GM12878 (cell line): ENCODE measurements around the gene NFASC.

Experiments
- BMI1 ChIP-seq: fragments of 450-650 bp; IDR thresholded peaks from 2 replicates; pipeline ENCODE4 v1.6.1; 2016; ENCODE audit warnings: mild to moderate bottlenecking, moderate library complexity, borderline replicate concordance
- CREB1 ChIP-seq: IDR thresholded peaks from 2 replicates; pipeline ENCODE4 v1.6.1; 2012; ENCODE audit warnings: low read depth, mild to moderate bottlenecking, inconsistent platforms
- EZH2 ChIP-seq: IDR thresholded peaks from 2 replicates; pipeline ENCODE4 v1.6.1; 2012; ENCODE audit warnings: low read depth, mild to moderate bottlenecking, control low read depth, inconsistent platforms, low read length, borderline replicate concordance; ENCODE audit not compliant: control insufficient read depth
- FOXM1 ChIP-seq: IDR thresholded peaks from 2 replicates; pipeline ENCODE4 v1.6.1; 2012; ENCODE audit warnings: low read depth, mild to moderate bottlenecking, inconsistent platforms, low read length, moderate library complexity
- HCFC1 ChIP-seq: fragments of 150-350 bp; IDR thresholded peaks from 2 replicates; pipeline ENCODE4 v1.6.1; 2014; ENCODE audit warnings: low read length
- NFYB ChIP-seq: IDR thresholded peaks from 2 replicates; pipeline ENCODE4 v1.6.1; 2011; ENCODE audit warnings: low read depth, mild to moderate bottlenecking, low read length, improper control_type of control experiment, moderate library complexity; ENCODE audit not compliant: insufficient read depth
- POLR2A ChIP-seq: IDR thresholded peaks from 2 replicates; pipeline ENCODE4 v1.6.1; 2011; ENCODE audit warnings: low read depth, mild to moderate bottlenecking, low read length
- SMAD5 ChIP-seq: IDR thresholded peaks from 2 replicates; pipeline ENCODE4 v1.6.1; 2016; ENCODE audit warnings: antibody characterized with exemption, low read depth
- TAF1 ChIP-seq: IDR thresholded peaks from 2 replicates; pipeline ENCODE4 v1.6.1; 2011; ENCODE audit warnings: mild to moderate bottlenecking, low read depth, low read length, borderline replicate concordance
- YY1 ChIP-seq: IDR thresholded peaks from 2 replicates; pipeline ENCODE4 v1.6.1; 2011; ENCODE audit warnings: low read depth, mild to moderate bottlenecking, low read length
- ZSCAN29 ChIP-seq: fragments of 450-650 bp; IDR thresholded peaks from 2 replicates; pipeline ENCODE4 v1.6.1; 2017; ENCODE audit warnings: mild to moderate bottlenecking, moderate library complexity
- TF ChIP-seq, protein P1 (sequence below), 3 experiments: IDR thresholded peaks in 2 of 3; conservative IDR thresholded peaks in 1 of 3; 2 replicates each; pipeline ENCODE4 v1.5.1; 2011; ENCODE audit warnings: low read depth in 3 of 3, low read length in 3 of 3, mild to moderate bottlenecking in 3 of 3, control low read depth in 2 of 3, moderate library complexity in 2 of 3, inconsistent platforms in 1 of 3, mixed read lengths in 1 of 3; ENCODE audit not compliant: control insufficient read depth in 2 of 3, insufficient read depth in 1 of 3; ENCODE audit errors: extremely low read depth in 1 of 3
- TF ChIP-seq, protein P2 (sequence below): IDR thresholded peaks from 2 replicates; pipeline ENCODE4 v1.6.1; 2012; ENCODE audit warnings: mild to moderate bottlenecking, low read depth, low read length
- TF ChIP-seq, protein P3 (sequence below): fragments of 450-650 bp; IDR thresholded peaks from 2 replicates; pipeline ENCODE4 v1.6.1; 2017; ENCODE audit warnings: mild to moderate bottlenecking, moderate library complexity

DNA sequence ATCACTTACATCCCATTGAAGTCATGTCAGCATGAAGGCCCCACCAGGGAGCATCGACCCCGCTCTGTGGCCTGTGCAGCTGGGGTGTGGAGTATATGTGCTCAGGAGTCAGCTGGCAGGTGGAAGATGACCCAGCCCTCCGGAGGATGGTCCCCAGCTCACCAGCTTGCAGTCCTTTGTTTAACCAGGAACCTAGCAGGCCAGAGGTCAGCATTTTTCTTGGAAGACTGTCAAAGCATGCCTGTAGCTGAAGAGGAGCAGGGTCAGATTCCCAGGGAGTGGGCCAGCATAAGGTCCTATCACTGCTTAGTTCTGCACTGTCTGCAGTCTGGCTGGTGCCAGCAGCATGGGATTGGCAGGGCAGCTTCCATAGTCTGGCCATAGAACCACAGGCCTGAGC, 12.7 kb downstream of the NFASC start:
- TF ChIP-seq SMAD5 (no peak), POLR2A (no peak), BMI1 (no peak), HCFC1 (no peak), FOXM1 (no peak), ZSCAN29 (no peak), EZH2 (no peak), YY1 (no peak), CREB1 (no peak), TAF1 (no peak), NFYB (no peak)
- TF ChIP-seq, protein P1, sequence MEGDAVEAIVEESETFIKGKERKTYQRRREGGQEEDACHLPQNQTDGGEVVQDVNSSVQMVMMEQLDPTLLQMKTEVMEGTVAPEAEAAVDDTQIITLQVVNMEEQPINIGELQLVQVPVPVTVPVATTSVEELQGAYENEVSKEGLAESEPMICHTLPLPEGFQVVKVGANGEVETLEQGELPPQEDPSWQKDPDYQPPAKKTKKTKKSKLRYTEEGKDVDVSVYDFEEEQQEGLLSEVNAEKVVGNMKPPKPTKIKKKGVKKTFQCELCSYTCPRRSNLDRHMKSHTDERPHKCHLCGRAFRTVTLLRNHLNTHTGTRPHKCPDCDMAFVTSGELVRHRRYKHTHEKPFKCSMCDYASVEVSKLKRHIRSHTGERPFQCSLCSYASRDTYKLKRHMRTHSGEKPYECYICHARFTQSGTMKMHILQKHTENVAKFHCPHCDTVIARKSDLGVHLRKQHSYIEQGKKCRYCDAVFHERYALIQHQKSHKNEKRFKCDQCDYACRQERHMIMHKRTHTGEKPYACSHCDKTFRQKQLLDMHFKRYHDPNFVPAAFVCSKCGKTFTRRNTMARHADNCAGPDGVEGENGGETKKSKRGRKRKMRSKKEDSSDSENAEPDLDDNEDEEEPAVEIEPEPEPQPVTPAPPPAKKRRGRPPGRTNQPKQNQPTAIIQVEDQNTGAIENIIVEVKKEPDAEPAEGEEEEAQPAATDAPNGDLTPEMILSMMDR (IDR thresholded peaks at IDR 0.05 in 2 of 3, conservative IDR thresholded peaks at IDR 0.05 in 1 of 3; ENCODE audit: control insufficient read depth in 2 of 3, extremely low read depth in 1 of 3, insufficient read depth in 1 of 3, low read depth in 3 of 3, low read length in 3 of 3) = no peak
- TF ChIP-seq, protein P2, sequence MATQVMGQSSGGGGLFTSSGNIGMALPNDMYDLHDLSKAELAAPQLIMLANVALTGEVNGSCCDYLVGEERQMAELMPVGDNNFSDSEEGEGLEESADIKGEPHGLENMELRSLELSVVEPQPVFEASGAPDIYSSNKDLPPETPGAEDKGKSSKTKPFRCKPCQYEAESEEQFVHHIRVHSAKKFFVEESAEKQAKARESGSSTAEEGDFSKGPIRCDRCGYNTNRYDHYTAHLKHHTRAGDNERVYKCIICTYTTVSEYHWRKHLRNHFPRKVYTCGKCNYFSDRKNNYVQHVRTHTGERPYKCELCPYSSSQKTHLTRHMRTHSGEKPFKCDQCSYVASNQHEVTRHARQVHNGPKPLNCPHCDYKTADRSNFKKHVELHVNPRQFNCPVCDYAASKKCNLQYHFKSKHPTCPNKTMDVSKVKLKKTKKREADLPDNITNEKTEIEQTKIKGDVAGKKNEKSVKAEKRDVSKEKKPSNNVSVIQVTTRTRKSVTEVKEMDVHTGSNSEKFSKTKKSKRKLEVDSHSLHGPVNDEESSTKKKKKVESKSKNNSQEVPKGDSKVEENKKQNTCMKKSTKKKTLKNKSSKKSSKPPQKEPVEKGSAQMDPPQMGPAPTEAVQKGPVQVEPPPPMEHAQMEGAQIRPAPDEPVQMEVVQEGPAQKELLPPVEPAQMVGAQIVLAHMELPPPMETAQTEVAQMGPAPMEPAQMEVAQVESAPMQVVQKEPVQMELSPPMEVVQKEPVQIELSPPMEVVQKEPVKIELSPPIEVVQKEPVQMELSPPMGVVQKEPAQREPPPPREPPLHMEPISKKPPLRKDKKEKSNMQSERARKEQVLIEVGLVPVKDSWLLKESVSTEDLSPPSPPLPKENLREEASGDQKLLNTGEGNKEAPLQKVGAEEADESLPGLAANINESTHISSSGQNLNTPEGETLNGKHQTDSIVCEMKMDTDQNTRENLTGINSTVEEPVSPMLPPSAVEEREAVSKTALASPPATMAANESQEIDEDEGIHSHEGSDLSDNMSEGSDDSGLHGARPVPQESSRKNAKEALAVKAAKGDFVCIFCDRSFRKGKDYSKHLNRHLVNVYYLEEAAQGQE = no peak
- TF ChIP-seq, protein P3, sequence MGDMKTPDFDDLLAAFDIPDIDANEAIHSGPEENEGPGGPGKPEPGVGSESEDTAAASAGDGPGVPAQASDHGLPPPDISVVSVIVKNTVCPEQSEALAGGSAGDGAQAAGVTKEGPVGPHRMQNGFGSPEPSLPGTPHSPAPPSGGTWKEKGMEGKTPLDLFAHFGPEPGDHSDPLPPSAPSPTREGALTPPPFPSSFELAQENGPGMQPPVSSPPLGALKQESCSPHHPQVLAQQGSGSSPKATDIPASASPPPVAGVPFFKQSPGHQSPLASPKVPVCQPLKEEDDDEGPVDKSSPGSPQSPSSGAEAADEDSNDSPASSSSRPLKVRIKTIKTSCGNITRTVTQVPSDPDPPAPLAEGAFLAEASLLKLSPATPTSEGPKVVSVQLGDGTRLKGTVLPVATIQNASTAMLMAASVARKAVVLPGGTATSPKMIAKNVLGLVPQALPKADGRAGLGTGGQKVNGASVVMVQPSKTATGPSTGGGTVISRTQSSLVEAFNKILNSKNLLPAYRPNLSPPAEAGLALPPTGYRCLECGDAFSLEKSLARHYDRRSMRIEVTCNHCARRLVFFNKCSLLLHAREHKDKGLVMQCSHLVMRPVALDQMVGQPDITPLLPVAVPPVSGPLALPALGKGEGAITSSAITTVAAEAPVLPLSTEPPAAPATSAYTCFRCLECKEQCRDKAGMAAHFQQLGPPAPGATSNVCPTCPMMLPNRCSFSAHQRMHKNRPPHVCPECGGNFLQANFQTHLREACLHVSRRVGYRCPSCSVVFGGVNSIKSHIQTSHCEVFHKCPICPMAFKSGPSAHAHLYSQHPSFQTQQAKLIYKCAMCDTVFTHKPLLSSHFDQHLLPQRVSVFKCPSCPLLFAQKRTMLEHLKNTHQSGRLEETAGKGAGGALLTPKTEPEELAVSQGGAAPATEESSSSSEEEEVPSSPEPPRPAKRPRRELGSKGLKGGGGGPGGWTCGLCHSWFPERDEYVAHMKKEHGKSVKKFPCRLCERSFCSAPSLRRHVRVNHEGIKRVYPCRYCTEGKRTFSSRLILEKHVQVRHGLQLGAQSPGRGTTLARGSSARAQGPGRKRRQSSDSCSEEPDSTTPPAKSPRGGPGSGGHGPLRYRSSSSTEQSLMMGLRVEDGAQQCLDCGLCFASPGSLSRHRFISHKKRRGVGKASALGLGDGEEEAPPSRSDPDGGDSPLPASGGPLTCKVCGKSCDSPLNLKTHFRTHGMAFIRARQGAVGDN = no peak
